Measurements from ENCODE around the gene TECR.

- TF ChIP-seq POLR2AphosphoS5 (IDR thresholded peaks at IDR 0.05) (no peak), CTCF (IDR thresholded peaks at IDR 0.05; ENCODE audit: poor library complexity, severe bottlenecking) (no peak), EP300 (conservative IDR thresholded peaks at IDR 0.05; ENCODE audit: poor library complexity, severe bottlenecking) (no peak)
These were observed 20.9 kb downstream of the TECR start for GRCh38 chr19:14550201-14550754.
